Esophagus mucosa (tissue), 1 donor: ENCODE measurements around the gene IGSF23. TPM values are rescaled to one million over a fixed set of nuclear protein-coding genes. Genes with fewer than 3 reads are reported as not detected.
"Not testable (repeated sequence)": the region's sequence is repeated elsewhere in the genome, so short reads cannot be mapped to it uniquely, and the experiment has no call there.

Experiments used
- ATAC-seq: fragments of 200-7000 bp; cut with Tn5 transposase; one replicate; pipeline ENCODE4 v1.9.1; 2020
- total RNA-seq: library from RNA; stranded (reverse); gene quantifications from one replicate; pipeline ENCODE4 v1.2.4, GENCODE V29; 2023
- donor health status: DM: yes; HTN: yes; CAD: no.

Gene IGSF23
- total RNA-seq, 1 donor from 2014 or later, result not detected

- ATAC-seq, result no peak
Observed at GRCh38 chr19:44668985-44669764, 55.8 kb downstream of the IGSF23 start.

- ATAC-seq, result not testable (repeated sequence)
Observed at GRCh38 chr19:44670027-44670426, 56.7 kb downstream of the IGSF23 start.

- peak; percentile 96 for ATAC-seq
Observed at GRCh38 chr19:44671400-44671799, 58.0 kb downstream of the IGSF23 start, which contains the start of gene CEACAM19. Gene CEACAM19, plus strand, starts transcription at chr19:44671482. Its CDS starts 450 bp downstream, at chr19:44671932.

- no peak for ATAC-seq
Observed at GRCh38 chr19:44672226-44672625, 58.9 kb downstream of the IGSF23 start.

GRCh38 chr19:44673510-44673909 is 60.1 kb downstream of the IGSF23 start:
- ATAC-seq, result no peak

GRCh38 chr19:44675521-44675920 is 62.2 kb downstream of the IGSF23 start:
- no peak for ATAC-seq

- ATAC-seq, result no peak
Observed at GRCh38 chr19:44677019-44677811, 63.9 kb downstream of the IGSF23 start.

- no peak for ATAC-seq
Observed at GRCh38 chr19:44680536-44680935, 67.2 kb downstream of the IGSF23 start.

GRCh38 chr19:44681992-44682790 is 68.8 kb downstream of the IGSF23 start:
- ATAC-seq, result no peak

- ATAC-seq, result no peak
Observed at GRCh38 chr19:44682807-44683206, 69.4 kb downstream of the IGSF23 start.

GRCh38 chr19:44683434-44684210 is 70.3 kb downstream of the IGSF23 start:
- ATAC-seq, result no peak

- ATAC-seq, result not testable (repeated sequence)
Observed at GRCh38 chr19:44684396-44684795, 71.0 kb downstream of the IGSF23 start.

- peak; percentile 68 for ATAC-seq
Observed at GRCh38 chr19:44684892-44685863, 71.8 kb downstream of the IGSF23 start.

- peak; percentile 47 for ATAC-seq
Observed at GRCh38 chr19:44685877-44686276, 72.5 kb downstream of the IGSF23 start.

Other genes starting within 250 kb of the IGSF23 start
- 0.64 TPM for gene ZNF285, start 212.0 kb upstream of the IGSF23 start, total RNA-seq
- 1.1 TPM for gene ZNF229, start 165.1 kb upstream of the IGSF23 start, total RNA-seq
- gene ZNF180, start 113.0 kb upstream of the IGSF23 start, total RNA-seq, result 3.4 TPM
- gene CEACAM20, start 83.9 kb upstream of the IGSF23 start, total RNA-seq, result not detected
- gene PVR, start 30.3 kb downstream of the IGSF23 start, total RNA-seq, result 11.8 TPM
- 8.0 TPM for gene CEACAM19, start 57.9 kb downstream of the IGSF23 start, total RNA-seq
- gene CEACAM16, start 85.6 kb downstream of the IGSF23 start, total RNA-seq, result not detected
- 67.6 TPM for gene BCL3, start 135.1 kb downstream of the IGSF23 start, total RNA-seq
- 36.2 TPM for gene CBLC, start 164.3 kb downstream of the IGSF23 start, total RNA-seq
- 13.3 TPM for gene BCAM, start 195.5 kb downstream of the IGSF23 start, total RNA-seq
- 64.4 TPM for gene NECTIN2, start 232.7 kb downstream of the IGSF23 start, total RNA-seq